Esophagus (tissue), 2 donors: Measurements from ENCODE around the gene ZNF275. TPM values are rescaled to one million over a fixed set of nuclear protein-coding genes. Genes with fewer than 3 reads are reported as not detected.
"Not testable (repeated sequence)": the region's sequence is repeated elsewhere in the genome, so short reads cannot be mapped to it uniquely, and the experiment has no call there.

ENCODE experiments used
- H3K27ac ChIP-seq, 2 donors: one replicate each; pipeline ENCODE4 v1.5.1; 2013; ENCODE audit warnings: low read depth in 2 of 2, mild to moderate bottlenecking in 2 of 2, inconsistent platforms in 1 of 2, low read length in 1 of 2, moderate library complexity in 1 of 2
- H3K27me3 ChIP-seq, 2 donors: one replicate each; pipeline ENCODE4 v1.6.1; 2013; ENCODE audit warnings: low read length in 2 of 2, control low read depth in 1 of 2, mild to moderate bottlenecking in 1 of 2; ENCODE audit not compliant: insufficient read depth in 2 of 2, control insufficient read depth in 1 of 2
- H3K36me3 ChIP-seq, 2 donors: one replicate each; pipeline ENCODE4 v1.6.1; 2013; ENCODE audit warnings: low read length in 1 of 2; ENCODE audit not compliant: control insufficient read depth in 2 of 2, insufficient read depth in 2 of 2
- H3K4me1 ChIP-seq, 2 donors: one replicate each; pipeline ENCODE4 v1.6.1; 2013; ENCODE audit warnings: low read length in 1 of 2; ENCODE audit not compliant: control insufficient read depth in 2 of 2, insufficient read depth in 2 of 2
- H3K4me3 ChIP-seq, 2 donors: one replicate each; pipeline ENCODE4 v1.5.1; 2013; ENCODE audit warnings: low read length in 2 of 2, mild to moderate bottlenecking in 2 of 2, low read depth in 1 of 2, moderate library complexity in 1 of 2
- H3K9me3 ChIP-seq, 2 donors: one replicate each; pipeline ENCODE4 v1.6.1; 2013; ENCODE audit warnings: mild to moderate bottlenecking in 2 of 2, low read depth in 1 of 2, low read length in 1 of 2, moderate library complexity in 1 of 2; ENCODE audit not compliant: control insufficient read depth in 2 of 2, insufficient read depth in 1 of 2
- WGBS, 2 donors: extraction: QIAGEN DNeasy Blood & Tissue Kit; methylation state at CpG; one replicate each; pipeline ENCODE4 v1.1.7; 2013; 5-methylcytosine and 5-hydroxymethylcytosine counted together
- polyA plus RNA-seq, 2 donors: library from polyadenylated mRNA; stranded (reverse); fragments of 200-250 nt; gene quantifications; one replicate each; pipeline ENCODE4 v1.2.3, GENCODE V29; 2013
- donor health status: healthy with polysubstance abuse.
- donor health status: Bipolar disorder and iron deficiency.

Gene ZNF275
- polyA plus RNA-seq, 2 donors: 0.71 to 1.6 TPM

GRCh38 chrX:153318811-153319210 is 15.1 kb upstream of the ZNF275 start:
- Histone ChIP-seq H3K4me3 (no peak overlapping the region), H3K4me1 (no peaks in the 10 kb centered on the region), H3K36me3 (no peaks in the 10 kb centered on the region), H3K27ac (no peak overlapping the region), H3K27me3 (no peaks in the 10 kb centered on the region), H3K9me3 (no peaks in the 10 kb centered on the region)
- WGBS, 2 donors: 72 to 78% methylated on average over 6 to 7 of the region's 7 CpGs

- no peak overlapping the region for H3K27ac ChIP-seq
- 80 to 81% methylated on average over 32 to 33 of the region's 33 CpGs for WGBS, 2 donors
- no peaks in the 10 kb centered on the region for H3K36me3 ChIP-seq
Observed at GRCh38 chrX:153319295-153320046, 14.5 kb upstream of the ZNF275 start.

GRCh38 chrX:153320047-153320443 is 13.9 kb upstream of the ZNF275 start:
- not testable (repeated sequence) for H3K4me3 ChIP-seq, H3K36me3 ChIP-seq, H3K9me3 ChIP-seq, H3K27me3 ChIP-seq, H3K27ac ChIP-seq, H3K4me1 ChIP-seq
- 97 to 100% methylated on average over 1 of the region's 1 CpG for WGBS, 2 donors

More at GRCh38 chrX:153319295-153320046, 14.5 kb upstream of the ZNF275 start:
- Histone ChIP-seq H3K27me3 (no peaks in the 10 kb centered on the region), H3K4me3 (no peak overlapping the region), H3K9me3 (no peaks in the 10 kb centered on the region), H3K4me1 (no peaks in the 10 kb centered on the region)

- H3K9me3 ChIP-seq: no peaks in the 10 kb centered on the region
- H3K4me3 ChIP-seq: no peak overlapping the region
- H3K4me1 ChIP-seq: no peaks in the 10 kb centered on the region
- no peaks in the 10 kb centered on the region for H3K36me3 ChIP-seq
- no peaks in the 10 kb centered on the region for H3K27me3 ChIP-seq
- 21 to 36% methylated on average over 9 of the region's 13 CpGs for WGBS, 2 donors
- no peak overlapping the region for H3K27ac ChIP-seq
Observed at GRCh38 chrX:153320555-153321184, 13.3 kb upstream of the ZNF275 start.

- H3K4me3 ChIP-seq: no peak within 1 kb of the TSS
- H3K27me3 ChIP-seq: no peaks in the 10 kb centered on the region
- 29 to 44% methylated on average over 29 to 36 of the region's 36 CpGs for WGBS, 2 donors
- H3K27ac ChIP-seq: no peak within 1 kb of the TSS
- H3K36me3 ChIP-seq: no peaks in the 10 kb centered on the region
- H3K9me3 ChIP-seq: no peaks in the 10 kb centered on the region
- no peaks in the 10 kb centered on the region for H3K4me1 ChIP-seq
Observed at GRCh38 chrX:153321381-153322124, 12.4 kb upstream of the ZNF275 start, which contains the start of gene PNMA6F. Gene PNMA6F, minus strand, starts transcription at chrX:153321767. Its CDS starts 1,093 bp downstream, at chrX:153320674.

GRCh38 chrX:153327561-153327960 is 6.4 kb upstream of the ZNF275 start:
- Histone ChIP-seq H3K36me3 (no peaks in the 10 kb centered on the region), H3K27me3 (no peaks in the 10 kb centered on the region), H3K4me1 (no peaks in the 10 kb centered on the region), H3K4me3 (no peak overlapping the region), H3K9me3 (no peaks in the 10 kb centered on the region), H3K27ac (no peak overlapping the region)
- WGBS, 2 donors: 85% methylated on average over 4 of the region's 4 CpGs

GRCh38 chrX:153333266-153333665 is 687 bp upstream of the ZNF275 start:
- no peak overlapping the region for H3K4me3 ChIP-seq
- peaks cover 0 to 2% of the 10 kb centered on the region in 2 donors for H3K9me3 ChIP-seq
- no peaks in the 10 kb centered on the region for H3K4me1 ChIP-seq
- 36 to 55% methylated on average over 2 of the region's 2 CpGs for WGBS, 2 donors
- H3K27ac ChIP-seq: no peak overlapping the region
- no peaks in the 10 kb centered on the region for H3K36me3 ChIP-seq
- no peaks in the 10 kb centered on the region for H3K27me3 ChIP-seq

GRCh38 chrX:153334654-153335295 is 822 bp downstream of the ZNF275 start:
- peak overlapping the region; percentile 47 to 69 for H3K4me3 ChIP-seq
- H3K36me3 ChIP-seq: no peaks in the 10 kb centered on the region
- H3K27me3 ChIP-seq: no peaks in the 10 kb centered on the region
- no peaks in the 10 kb centered on the region for H3K4me1 ChIP-seq
- H3K27ac ChIP-seq: no peak overlapping the region
- H3K9me3 ChIP-seq: peaks cover 0 to 2% of the 10 kb centered on the region in 2 donors
- 27 to 41% methylated on average over 13 to 15 of the region's 16 CpGs for WGBS, 2 donors

GRCh38 chrX:153336121-153336894 is 2.4 kb downstream of the ZNF275 start:
- Histone ChIP-seq H3K36me3 (no peaks in the 10 kb centered on the region), H3K27ac (no peak overlapping the region), H3K4me3 (no peak overlapping the region), H3K27me3 (no peaks in the 10 kb centered on the region), H3K9me3 (peaks cover 0 to 2% of the 10 kb centered on the region in 2 donors), H3K4me1 (no peaks in the 10 kb centered on the region)
- WGBS, 2 donors: 73 to 81% methylated on average over 11 of the region's 11 CpGs
